ENCODE data around the gene COL20A1. TPM values are rescaled to one million over a fixed set of nuclear protein-coding genes. Genes with fewer than 3 reads are reported as not detected.

Gene COL20A1
- total and polyA plus RNA-seq, 2 experiments from 2014 or later = not detected

DNA sequence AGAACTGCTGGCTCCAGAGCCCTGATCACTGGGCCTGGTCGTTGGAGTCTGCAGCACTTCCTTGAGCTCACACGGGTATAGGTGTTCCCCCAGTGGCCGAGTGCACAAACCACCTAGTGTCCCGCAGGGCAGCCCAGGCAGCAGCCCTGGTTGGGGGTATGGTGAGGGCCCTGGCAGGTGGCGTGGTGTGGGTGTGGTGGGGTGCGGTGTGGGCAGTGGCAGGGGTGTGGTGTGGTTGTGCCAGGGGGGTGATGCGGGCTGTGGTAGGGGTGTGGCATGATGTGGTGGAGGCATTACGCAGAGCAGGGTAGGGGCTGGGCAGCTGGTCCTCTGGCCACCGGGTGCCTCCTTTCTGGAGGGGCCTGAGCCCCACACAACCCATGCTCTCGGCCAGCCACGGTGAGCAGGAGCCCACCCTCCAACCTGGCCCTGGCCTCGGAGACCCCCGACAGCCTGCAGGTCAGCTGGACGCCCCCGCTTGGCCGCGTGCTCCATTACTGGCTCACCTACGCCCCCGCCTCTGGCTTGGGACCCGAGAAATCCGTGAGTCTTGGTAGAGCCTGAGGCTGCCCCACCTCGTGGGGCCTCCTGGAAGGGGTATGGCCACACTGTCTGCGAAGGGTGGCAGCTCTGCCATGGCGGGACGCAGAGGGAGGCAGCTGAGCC is 20.5 kb downstream of the COL20A1 start:
- Histone ChIP-seq H3K4me1 (ENCODE audit: insufficient read depth) (no peaks in the 10 kb centered on the region), H3F3A (ENCODE audit: insufficient read depth) (no peaks in the 10 kb centered on the region), H2AFZ (no peak overlapping the region), H3K27me3 (replicated peaks; ENCODE audit: insufficient read depth) (no peaks in the 10 kb centered on the region; the same call in 1 of the 2 replicates), H3K9me3 (ENCODE audit: low read depth) (no peaks in the 10 kb centered on the region), H3K27ac (no peak overlapping the region), H3K79me2 (ENCODE audit: insufficient read depth) (no peaks in the 10 kb centered on the region), H3K4me2 (ENCODE audit: unreplicated experiment) (no peak overlapping the region), H3K36me3 (ENCODE audit: low read depth) (no peaks in the 10 kb centered on the region), H3K9me2 (ENCODE audit: insufficient read depth) (no peaks in the 10 kb centered on the region), H3K9ac (no peak overlapping the region), H3K4me3 (no peak overlapping the region), H4K20me1 (ENCODE audit: insufficient read depth) (no peaks in the 10 kb centered on the region)
- 52 to 54% methylated on average over 22 to 23 of the region's 25 CpGs for WGBS, 2 experiments (ENCODE audit: low coverage in 1 of 2, low lambda C conversion rate in 2 of 2, missing lambda C conversion rate in 2 of 2)
- in situ Hi-C loops (cut with MboI) = no loop called here
- DNase-seq = no peak
- no peak for TF ChIP-seq EZH2 (IDR thresholded peaks at IDR 0.05; ENCODE audit: insufficient read depth, poor library complexity, severe bottlenecking)

DNA sequence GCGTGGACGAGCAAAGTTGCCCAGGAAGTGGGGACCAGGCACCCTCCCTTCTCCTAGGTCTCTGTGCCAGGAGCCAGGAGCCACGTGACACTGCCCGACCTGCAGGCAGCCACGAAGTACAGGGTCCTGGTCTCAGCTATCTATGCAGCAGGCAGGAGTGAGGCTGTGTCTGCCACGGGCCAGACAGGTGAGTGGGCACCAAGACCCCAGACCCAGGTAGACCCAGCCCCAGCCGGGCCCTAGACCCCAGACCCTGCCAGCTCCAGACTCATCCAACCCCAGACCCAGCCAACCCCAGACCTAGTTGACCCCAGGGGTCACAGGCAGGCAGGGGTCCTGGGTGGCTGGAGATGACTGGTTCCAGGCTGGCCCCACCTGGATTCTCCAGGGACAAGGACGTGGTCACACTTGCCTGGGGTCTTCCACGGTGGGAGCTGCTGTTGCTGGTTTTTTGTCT is 21.1 kb downstream of the COL20A1 start:
- 45 to 50% methylated on average over 9 of the region's 9 CpGs for WGBS, 2 experiments (ENCODE audit: low coverage in 1 of 2, low lambda C conversion rate in 2 of 2, missing lambda C conversion rate in 2 of 2)
- Histone ChIP-seq H3K36me3 (ENCODE audit: low read depth) (no peaks in the 10 kb centered on the region), H3K4me3 (no peak overlapping the region), H3K79me2 (ENCODE audit: insufficient read depth) (no peaks in the 10 kb centered on the region), H2AFZ (no peak overlapping the region), H3K27ac (no peak overlapping the region), H3K4me1 (ENCODE audit: insufficient read depth) (no peaks in the 10 kb centered on the region), H3K9ac (no peak overlapping the region), H3K9me3 (ENCODE audit: low read depth) (no peaks in the 10 kb centered on the region), H4K20me1 (ENCODE audit: insufficient read depth) (no peaks in the 10 kb centered on the region), H3F3A (ENCODE audit: insufficient read depth) (no peaks in the 10 kb centered on the region), H3K27me3 (replicated peaks; ENCODE audit: insufficient read depth) (no peaks in the 10 kb centered on the region), H3K4me2 (ENCODE audit: unreplicated experiment) (no peak overlapping the region), H3K9me2 (ENCODE audit: insufficient read depth) (no peaks in the 10 kb centered on the region)
- DNase-seq = no peak
- no peak for TF ChIP-seq EZH2phosphoT487 (IDR thresholded peaks at IDR 0.05; ENCODE audit: insufficient read depth, low read depth)
- no peak for TF ChIP-seq EZH2 (IDR thresholded peaks at IDR 0.05; ENCODE audit: insufficient read depth, poor library complexity, severe bottlenecking)
- in situ Hi-C loops (cut with MboI) = no loop called here

- Histone ChIP-seq H3K36me3 (ENCODE audit: low read depth) (no peaks in the 10 kb centered on the region), H3K27me3 (replicated peaks; ENCODE audit: insufficient read depth) (no peaks in the 10 kb centered on the region), H3F3A (ENCODE audit: insufficient read depth) (no peaks in the 10 kb centered on the region), H3K9me3 (ENCODE audit: low read depth) (no peaks in the 10 kb centered on the region), H3K9ac (no peak overlapping the region), H3K4me1 (ENCODE audit: insufficient read depth) (no peaks in the 10 kb centered on the region), H3K4me3 (no peak overlapping the region), H4K20me1 (ENCODE audit: insufficient read depth) (no peaks in the 10 kb centered on the region), H3K27ac (no peak overlapping the region), H3K4me2 (ENCODE audit: unreplicated experiment) (no peak overlapping the region), H3K79me2 (ENCODE audit: insufficient read depth) (no peaks in the 10 kb centered on the region), H3K9me2 (ENCODE audit: insufficient read depth) (no peaks in the 10 kb centered on the region), H2AFZ (no peak overlapping the region)
- WGBS, 2 experiments (ENCODE audit: low coverage in 1 of 2, low lambda C conversion rate in 2 of 2, missing lambda C conversion rate in 2 of 2) = 54 to 63% methylated on average over 10 to 21 of the region's 21 CpGs
- no peak for DNase-seq
- no peak for TF ChIP-seq EZH2phosphoT487 (IDR thresholded peaks at IDR 0.05; ENCODE audit: insufficient read depth, low read depth)
- TF ChIP-seq EZH2 (IDR thresholded peaks at IDR 0.05; ENCODE audit: insufficient read depth, poor library complexity, severe bottlenecking) = no peak
- in situ Hi-C loops (cut with MboI) = no loop called here
Measured at GRCh38 chr20:63314566-63315239, 21.7 kb downstream of the COL20A1 start.

DNA sequence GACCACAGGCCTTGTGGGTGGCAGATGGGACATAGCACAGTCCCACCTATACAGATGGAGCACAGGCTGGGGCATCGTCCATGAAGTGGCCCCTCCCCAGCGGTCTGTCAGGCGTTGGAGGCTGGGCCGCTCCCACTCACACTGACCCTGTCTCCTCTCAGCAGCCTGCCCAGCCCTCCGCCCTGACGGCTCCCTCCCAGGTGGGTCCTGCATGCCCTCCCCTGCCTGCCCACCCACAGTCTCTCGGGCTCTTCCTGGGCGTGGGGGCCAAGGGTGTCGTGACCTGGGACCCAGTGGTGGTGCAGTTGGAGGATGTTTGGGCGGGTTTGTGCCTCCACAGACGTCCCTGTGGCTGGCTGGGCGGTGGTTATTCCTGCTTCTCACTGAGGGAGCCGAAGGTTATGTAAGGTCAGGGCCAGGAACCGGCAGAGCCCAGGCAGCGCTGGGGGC is 22.3 kb downstream of the COL20A1 start:
- H3K4me2 ChIP-seq (ENCODE audit: unreplicated experiment) = no peak overlapping the region
- H3F3A ChIP-seq (ENCODE audit: insufficient read depth) = no peaks in the 10 kb centered on the region
- no peaks in the 10 kb centered on the region for H4K20me1 ChIP-seq (ENCODE audit: insufficient read depth)
- H3K79me2 ChIP-seq (ENCODE audit: insufficient read depth) = no peaks in the 10 kb centered on the region
- no peaks in the 10 kb centered on the region for H3K4me1 ChIP-seq (ENCODE audit: insufficient read depth)
- H3K9me3 ChIP-seq (ENCODE audit: low read depth) = no peaks in the 10 kb centered on the region
- no peak for DNase-seq
- H2AFZ ChIP-seq = no peak overlapping the region
- H3K27me3 ChIP-seq (replicated peaks; ENCODE audit: insufficient read depth) = no peaks in the 10 kb centered on the region
- 50 to 55% methylated on average over 13 to 14 of the region's 15 CpGs for WGBS, 2 experiments (ENCODE audit: low coverage in 1 of 2, low lambda C conversion rate in 2 of 2, missing lambda C conversion rate in 2 of 2)
- no peaks in the 10 kb centered on the region for H3K9me2 ChIP-seq (ENCODE audit: insufficient read depth)
- no peak for TF ChIP-seq EZH2 (IDR thresholded peaks at IDR 0.05; ENCODE audit: insufficient read depth, poor library complexity, severe bottlenecking)
- no peak for TF ChIP-seq EZH2phosphoT487 (IDR thresholded peaks at IDR 0.05; ENCODE audit: insufficient read depth, low read depth)
- no peaks in the 10 kb centered on the region for H3K36me3 ChIP-seq (ENCODE audit: low read depth)
- in situ Hi-C loops (cut with MboI) = no loop called here
- no peak overlapping the region for H3K4me3 ChIP-seq
- H3K27ac ChIP-seq = no peak overlapping the region
- no peak overlapping the region for H3K9ac ChIP-seq
